OCI-LY7 (cell line): Measurements from ENCODE around the gene EPS8L1. TPM values are rescaled to one million over a fixed set of nuclear protein-coding genes. Genes with fewer than 3 reads are reported as not detected.

Experiments
- BruUV-seq: library from RNA; stranded (reverse); fragments of 400-500 nt; replicated peaks from 2 replicates; lab custom pipeline; 2021; lab: Mats Ljungman, UMichigan
- CTCF ChIA-PET: fragments of 300-600 bp; sonication (Branson Sonifier 250); formaldehyde crosslinking; loops from one replicate; lab custom pipeline; 2022; ENCODE audit warnings: antibody characterized with exemption; ENCODE audit not compliant: unreplicated experiment; lab: Charles Lee
- POLR2A ChIA-PET: fragments of 300-600 bp; sonication (Branson Sonifier 250); formaldehyde crosslinking; loops from one replicate; lab custom pipeline; 2022; ENCODE audit warnings: antibody characterized with exemption; lab: Charles Lee
- DNase-seq: peaks from one replicate; pipeline ENCODE4 v3.0.0-alpha.2; 2015; ENCODE audit warnings: low spot score
- H2AFZ ChIP-seq: fragments of 200-600 bp; sonication (generic), shearing (Covaris generic); 2 replicates; pipeline ENCODE4 v1.6.1; 2014; ENCODE audit warnings: mild to moderate bottlenecking, antibody characterized with exemption, low read length, moderate library complexity
- H3K27ac ChIP-seq: fragments of 200-600 bp; sonication (generic); 2 replicates; pipeline ENCODE4 v1.5.1; 2014; ENCODE audit warnings: mixed run types, low read depth, mild to moderate bottlenecking, moderate library complexity, low read length, inconsistent platforms; ENCODE audit not compliant: poor library complexity, severe bottlenecking
- H3K36me3 ChIP-seq: fragments of 200-600 bp; sonication (generic); 2 replicates; pipeline ENCODE4 v1.6.1; 2014; ENCODE audit warnings: mild to moderate bottlenecking, antibody characterized with exemption, low read length, moderate library complexity, mixed read lengths; ENCODE audit not compliant: insufficient read depth
- H3K4me1 ChIP-seq: fragments of 200-600 bp; sonication (generic); 2 replicates; pipeline ENCODE4 v1.5.1; 2014; ENCODE audit warnings: mild to moderate bottlenecking, low read length; ENCODE audit not compliant: insufficient read depth, poor library complexity, severe bottlenecking
- H3K4me2 ChIP-seq: fragments of 200-600 bp; sonication (generic); 2 replicates; pipeline ENCODE4 v1.6.1; 2014; ENCODE audit warnings: mild to moderate bottlenecking, low read length
- H3K4me3 ChIP-seq: fragments of 200-600 bp; sonication (generic); 2 replicates; pipeline ENCODE4 v1.5.1; 2014; ENCODE audit warnings: mild to moderate bottlenecking, low read depth, low read length; ENCODE audit not compliant: poor library complexity, severe bottlenecking
- H3K79me2 ChIP-seq: fragments of 200-600 bp; sonication (generic); 2 replicates; pipeline ENCODE4 v1.6.1; 2016; ENCODE audit warnings: low read depth, mild to moderate bottlenecking, low read length, moderate library complexity, mixed read lengths; ENCODE audit not compliant: insufficient read depth
- H3K9me2 ChIP-seq: fragments of 200-600 bp; sonication (generic); 2 replicates; pipeline ENCODE4 v1.6.1; 2016; ENCODE audit warnings: mild to moderate bottlenecking, low read length, mixed read lengths; ENCODE audit not compliant: insufficient read depth
- H3K9me3 ChIP-seq: fragments of 200-600 bp; sonication (generic); 2 replicates; pipeline ENCODE4 v1.6.1; 2014; ENCODE audit warnings: mild to moderate bottlenecking, mixed run types, low read length, mixed read lengths
- H4K20me1 ChIP-seq: fragments of 200-600 bp; sonication (generic); 2 replicates; pipeline ENCODE4 v1.6.1; 2014; ENCODE audit warnings: mild to moderate bottlenecking, antibody characterized with exemption, low read length, moderate library complexity, mixed read lengths; ENCODE audit not compliant: insufficient read depth
- CTCF ChIP-seq: fragments of 200-600 bp; sonication (generic); conservative IDR thresholded peaks from 2 replicates; pipeline ENCODE4 v1.5.1; 2014; ENCODE audit warnings: mild to moderate bottlenecking, antibody characterized with exemption, low read length, moderate library complexity, mixed read lengths
- EZH2phosphoT487 ChIP-seq: fragments of 200-600 bp; sonication (generic); IDR thresholded peaks from 2 replicates; pipeline ENCODE4 v1.6.1; 2018; ENCODE audit warnings: low read depth, borderline replicate concordance, mild to moderate bottlenecking, mixed run types, antibody characterized with exemption, low read length, moderate library complexity, mixed read lengths
- intact Hi-C: fragments of 100-400 bp; cut with micrococcal nuclease; formaldehyde crosslinking; loops from one replicate; pipeline ENCODE4 v1.10.0; 2022; ENCODE audit not compliant: unreplicated experiment
- total RNA-seq, 2 experiments: library from RNA; depleted of rRNA in 1 of 2; stranded (reverse); fragments of >200 nt in 1 of 2; shearing (Covaris generic) in 1 of 2; gene quantifications; 2 replicates each; pipeline ENCODE4 v1.2.3, GENCODE V29; 2014 to 2022

The EPS8L1 gene
- total RNA-seq, 2 experiments from 2014 or later = 11.1 to 12.5 TPM

- TF ChIP-seq EZH2phosphoT487 (no peak), CTCF (peak; percentile 77)
- no peaks in the 10 kb centered on the region for H3K9me3 ChIP-seq
- peak overlapping the region; percentile 92 for H3K4me2 ChIP-seq
- H2AFZ ChIP-seq = peak overlapping the region; percentile 23; the same call in 1 of the 2 replicates
- no peaks in the 10 kb centered on the region for H3K79me2 ChIP-seq
- H3K36me3 ChIP-seq = no peaks in the 10 kb centered on the region
- H4K20me1 ChIP-seq = no peaks in the 10 kb centered on the region
- POLR2A ChIA-PET = interaction anchor here (0.6 to 0.7 kb wide), 2 partner anchors 35 to 147 kb away, joined by 3 to 4 read pairs; no protein-coding TSS in a partner anchor
- no peak overlapping the region for H3K4me3 ChIP-seq
- H3K4me1 ChIP-seq = peaks cover 47% of the 10 kb centered on the region
- peak overlapping the region; percentile 84 for H3K27ac ChIP-seq
- CTCF ChIA-PET = interaction anchor here (1.1 to 1.2 kb wide), 2 partner anchors 44 to 251 kb away, joined by 4 read pairs; no protein-coding TSS in a partner anchor
- peak; percentile 45 for DNase-seq
- no TSS peak for BruUV-seq
- H3K9me2 ChIP-seq = no peaks in the 10 kb centered on the region
- intact Hi-C loops = loop anchor here (1.0 to 2.0 kb wide), 3 partner anchors 44 to 250 kb away; no protein-coding TSS in a partner anchor
Measured at GRCh38 chr19:55132453-55133129, 56.9 kb downstream of the EPS8L1 start.

- Histone ChIP-seq H3K4me2 (peak overlapping the region; percentile 92), H2AFZ (peak overlapping the region; percentile 53; the same call in 1 of the 2 replicates)
- CTCF ChIA-PET = interaction anchor here (0.6 to 1.2 kb wide), 4 partner anchors 10 to 253 kb away, joined by 3 to 9 read pairs (median 4); no protein-coding TSS in a partner anchor
Measured at GRCh38 chr19:55133639-55134444, 58.2 kb downstream of the EPS8L1 start.

More at GRCh38 chr19:55133639-55134444, 58.2 kb downstream of the EPS8L1 start:
- DNase-seq = peak; percentile 85
- no peaks in the 10 kb centered on the region for H4K20me1 ChIP-seq
- TF ChIP-seq CTCF (no peak), EZH2phosphoT487 (no peak)
- BruUV-seq = no TSS peak
- H3K27ac ChIP-seq = peak overlapping the region; percentile 84
- POLR2A ChIA-PET = interaction anchor here (0.6 kb wide), 1 partner anchor 54 kb away, joined by 3 read pairs; no protein-coding TSS in a partner anchor
- no peaks in the 10 kb centered on the region for H3K9me2 ChIP-seq
- no peaks in the 10 kb centered on the region for H3K9me3 ChIP-seq
- H3K36me3 ChIP-seq = no peaks in the 10 kb centered on the region
- no peaks in the 10 kb centered on the region for H3K79me2 ChIP-seq
- peaks cover 47% of the 10 kb centered on the region for H3K4me1 ChIP-seq
- peak overlapping the region; percentile 58 for H3K4me3 ChIP-seq
- intact Hi-C loops = loop anchor here (2.0 kb wide), 2 partner anchors 53 to 251 kb away; no protein-coding TSS in a partner anchor
